HepG2 (cell line): Measurements from ENCODE around the gene MYBL2. TPM values are rescaled to one million over a fixed set of nuclear protein-coding genes. Genes with fewer than 3 reads are reported as not detected.
A peak's percentile ranks its signal among the peaks of the same experiment; 100 is the strongest.

Experiments
- ARID5B ChIP-seq: IDR thresholded peaks from 2 replicates; pipeline ENCODE4 v1.4.0; 2020; ENCODE audit warnings: mild to moderate bottlenecking, missing genetic modification reagents
- BRF2 ChIP-seq: sonication (generic); formaldehyde crosslinking; IDR thresholded peaks from 2 replicates; pipeline ENCODE4 v1.8.1; 2022; ENCODE audit warnings: mild to moderate bottlenecking, missing genetic modification reagents
- DMTF1 ChIP-seq: sonication (generic); formaldehyde crosslinking; IDR thresholded peaks from 2 replicates; pipeline ENCODE4 v1.4.0; 2020; ENCODE audit warnings: mild to moderate bottlenecking, missing genetic modification reagents
- GATA4 ChIP-seq: sonication (generic); IDR thresholded peaks from 2 replicates; pipeline ENCODE4 v1.6.1; 2016; ENCODE audit warnings: antibody characterized with exemption, low read depth, borderline replicate concordance
- KLF15 ChIP-seq: sonication (generic); formaldehyde crosslinking; IDR thresholded peaks from 2 replicates; pipeline ENCODE4 v1.8.1; 2023; ENCODE audit warnings: borderline replicate concordance, mild to moderate bottlenecking, inconsistent platforms, missing genetic modification reagents, mixed read lengths
- NFYB ChIP-seq: sonication (generic); formaldehyde crosslinking; IDR thresholded peaks from 2 replicates; pipeline ENCODE4 v1.4.0; 2020; ENCODE audit warnings: missing genetic modification reagents
- SMAD9 ChIP-seq: sonication (generic); formaldehyde crosslinking; IDR thresholded peaks from 2 replicates; pipeline ENCODE4 v1.5.1; 2020; ENCODE audit warnings: mild to moderate bottlenecking, missing genetic modification reagents
- SSRP1 ChIP-seq: IDR thresholded peaks from 2 replicates; pipeline ENCODE4 v1.6.1; 2016; ENCODE audit warnings: control low read depth
- SYNCRIP ChIP-seq: fragments of 200-400 bp; formaldehyde crosslinking; IDR thresholded peaks from 2 replicates; pipeline ENCODE4 v1.6.1; 2018; ENCODE audit warnings: mild to moderate bottlenecking, low read depth, low read length; ENCODE audit not compliant: insufficient read depth
- TFDP2 ChIP-seq: sonication (generic); formaldehyde crosslinking; IDR thresholded peaks from 2 replicates; pipeline ENCODE4 v1.4.0; 2020; ENCODE audit warnings: missing genetic modification reagents
- ZBTB46 ChIP-seq: sonication (generic); formaldehyde crosslinking; IDR thresholded peaks from 2 replicates; pipeline ENCODE4 v1.4.0; 2020; ENCODE audit warnings: mild to moderate bottlenecking, missing genetic modification reagents, borderline replicate concordance
- ZFYVE20 ChIP-seq: sonication (generic); formaldehyde crosslinking; IDR thresholded peaks from 2 replicates; pipeline ENCODE4 v1.8.0; 2023; ENCODE audit warnings: low read depth, mild to moderate bottlenecking, moderate library complexity, missing genetic modification reagents, borderline replicate concordance
- ZNF841 ChIP-seq: sonication (generic); formaldehyde crosslinking; IDR thresholded peaks from 2 replicates; pipeline ENCODE4 v1.8.1; 2023; ENCODE audit warnings: missing genetic modification reagents, borderline replicate concordance
- ZNF878 ChIP-seq: sonication (generic); formaldehyde crosslinking; IDR thresholded peaks from 2 replicates; pipeline ENCODE4 v1.8.1; 2023; ENCODE audit warnings: mild to moderate bottlenecking, missing genetic modification reagents, moderate library complexity
- polyA plus RNA-seq, 8 experiments: library from polyadenylated mRNA; depleted of rRNA in 3 of 8; stranded (reverse) in 7 of 8; unstranded in 1 of 8; fragments of >200 nt; fragmentation: Illumina TruSeq in 4 of 8; extraction: Trizol in 4 of 8; gene quantifications; 2 replicates each; pipeline versions ENCODE4 v1.2.1 to v1.2.3, GENCODE V29; 2011 to 2016; ENCODE audit warnings: low read depth in 4 of 8, missing spikeins in 1 of 8, mixed read lengths in 1 of 8; ENCODE audit not compliant: insufficient read depth in 1 of 8
- total RNA-seq, 5 experiments: library from RNA; depleted of rRNA; stranded (reverse); fragments of >200 nt; fragmentation: Illumina TruSeq; extraction: Trizol; gene quantifications; 2 replicates each; pipeline ENCODE4 v1.2.3, GENCODE V29; 2016; ENCODE audit warnings: low read depth in 1 of 5

MYBL2 gene
- total and polyA plus RNA-seq, 2 of the 13 experiments (the other 11 are each of a cell fraction or from before 2014, with no cell fraction given) = 11.9 to 66.2 TPM

- TF ChIP-seq ARID5B (CRISPR knock-in tag) (peak; percentile 36; the same call in 1 of the 2 replicates), ZNF841 (peak; percentile 80; the same call in 1 of the 2 replicates), GATA4 (0 out of 2 replicates have a peak, but pooled peaks have one; percentile 23), SSRP1 (no peak), SYNCRIP (no peak), ZBTB46 (CRISPR knock-in tag) (no peak), BRF2 (CRISPR knock-in tag) (peak; percentile 87; the same call in 1 of the 2 replicates), KLF15 (CRISPR knock-in tag) (peak; percentile 86), SMAD9 (CRISPR knock-in tag) (0 out of 2 replicates have a peak, but pooled peaks have one; percentile 12), NFYB (peak; percentile 24; the same call in 1 of the 2 replicates), DMTF1 (CRISPR knock-in tag) (no peak), ZNF878 (no peak; the same call in 1 of the 2 replicates), TFDP2 (CRISPR knock-in tag) (peak; percentile 99), ZFYVE20 (CRISPR knock-in tag) (peak; percentile 91; the same call in 1 of the 2 replicates)
Observed at GRCh38 chr20:43666376-43667328, at the start of gene MYBL2 (continued).
